K562 (cell line): ENCODE results near the gene TFAP2E. TPM values are rescaled to one million over a fixed set of nuclear protein-coding genes. Genes with fewer than 3 reads are reported as not detected.

Source experiments
- ATAC-seq: fragments of 200-7000 bp; cut with Tn5 transposase; 3 replicates; pipeline ENCODE4 v1.9.1; 2020; ENCODE audit warnings: moderate library complexity
- BruUV-seq: library from RNA; stranded (reverse); fragments of 400-500 nt; replicated peaks from 2 replicates; lab custom pipeline; 2021; lab: Mats Ljungman, UMichigan
- CTCF ChIA-PET: fragments of 300-600 bp; formaldehyde crosslinking; extraction: SDS; loops from one replicate; lab custom pipeline; 2021; ENCODE audit warnings: low intra/inter-chr PET ratio; lab: Yijun Ruan, JAX
- POLR2A ChIA-PET: fragments of 300-600, 350-650 bp; sonication (Branson Sonifier 250); formaldehyde crosslinking; extraction: SDS; loops from one replicate; lab custom pipeline; 2021; ENCODE audit warnings: antibody characterized with exemption, inconsistent platforms; lab: Yijun Ruan, JAX
- DNase-seq, 4 experiments: peaks; one replicate each; pipeline versions ENCODE4 v3.0.0 to v3.0.0-alpha.2; 2011 to 2018; ENCODE audit warnings: low spot score in 3 of 4, mixed read lengths in 3 of 4; ENCODE audit errors: extremely low read depth in 1 of 4
- FAIRE-seq: peaks from 2 replicates; lab custom pipeline; 2011; peaks lifted over from hg19 to GRCh38; lab: Jason Lieb, UNC
- H2AFZ ChIP-seq: 2 replicates; pipeline ENCODE4 v1.6.0; 2011; ENCODE audit warnings: low read depth, low read length, control low read depth, inconsistent platforms
- H3K27ac ChIP-seq: fragments of 200-600 bp; 3 replicates; pipeline ENCODE4 v1.8.0; 2011; ENCODE audit warnings: low read depth, mild to moderate bottlenecking, control low read depth, inconsistent platforms, low read length, moderate library complexity, mixed read lengths; ENCODE audit errors: extremely low read depth
- H3K27me3 ChIP-seq, 2 experiments: fragments of 300-600 bp in 1 of 2; 2 replicates in 1 of 2; 3 replicates in 1 of 2; pipeline versions ENCODE4 v1.6.0 to v1.8.0; 2011; ENCODE audit warnings: inconsistent platforms in 2 of 2, low read length in 2 of 2, mild to moderate bottlenecking in 1 of 2, mixed read lengths in 1 of 2, moderate library complexity in 1 of 2; ENCODE audit not compliant: control insufficient read depth in 2 of 2, insufficient read depth in 2 of 2
- H3K36me3 ChIP-seq: fragments of 300-600 bp; 3 replicates; pipeline ENCODE4 v1.8.0; 2011; ENCODE audit warnings: mild to moderate bottlenecking, low read length, inconsistent platforms; ENCODE audit not compliant: control insufficient read depth, insufficient read depth
- H3K4me1 ChIP-seq, 2 experiments: fragments of 200-600 bp in 1 of 2; replicated peaks in 1 of 2; 2 replicates in 1 of 2; 3 replicates in 1 of 2; pipeline versions ENCODE4 v1.5.1 to v1.8.0; 2011; ENCODE audit warnings: inconsistent platforms in 2 of 2, low read length in 2 of 2, mild to moderate bottlenecking in 1 of 2, mixed read lengths in 1 of 2, moderate library complexity in 1 of 2; ENCODE audit not compliant: control insufficient read depth in 2 of 2, insufficient read depth in 2 of 2
- H3K4me2 ChIP-seq: 2 replicates; pipeline ENCODE4 v1.6.1; 2011; ENCODE audit warnings: low read length, control low read depth, inconsistent platforms, mixed read lengths; ENCODE audit not compliant: insufficient read depth
- H3K4me3 ChIP-seq: fragments of 200-600 bp; sonication (generic), shearing (Covaris generic); 2 replicates; pipeline ENCODE4 v1.5.1; 2016; ENCODE audit warnings: control low read depth, inconsistent platforms
- H3K79me2 ChIP-seq: fragments of 200-600 bp; 3 replicates; pipeline ENCODE4 v1.8.0; 2011; ENCODE audit warnings: low read length, inconsistent platforms; ENCODE audit not compliant: control insufficient read depth, insufficient read depth
- H3K9ac ChIP-seq, 2 experiments: 2 replicates each; pipeline versions ENCODE4 v1.6.0 to v1.6.1; 2011; ENCODE audit warnings: low read depth in 2 of 2, low read length in 2 of 2, control low read depth in 1 of 2, inconsistent platforms in 1 of 2, mild to moderate bottlenecking in 1 of 2, mixed read lengths in 1 of 2; ENCODE audit not compliant: insufficient read depth in 1 of 2
- H3K9me1 ChIP-seq: one replicate; pipeline ENCODE4 v1.6.0; 2011; ENCODE audit warnings: inconsistent platforms, mild to moderate bottlenecking, low read length, moderate library complexity; ENCODE audit not compliant: control insufficient read depth, insufficient read depth
- H3K9me3 ChIP-seq: replicated peaks from 2 replicates; pipeline ENCODE4 v1.5.1; 2011; ENCODE audit warnings: low read depth, low read length, inconsistent platforms; ENCODE audit not compliant: control insufficient read depth, insufficient read depth
- H4K20me1 ChIP-seq: replicated peaks from 2 replicates; pipeline ENCODE4 v1.6.1; 2011; ENCODE audit warnings: low read length, inconsistent platforms, mixed read lengths; ENCODE audit not compliant: control insufficient read depth, insufficient read depth
- LEF1 ChIP-seq: fragments of 450-650 bp; IDR thresholded peaks from 2 replicates; pipeline ENCODE4 v1.6.1; 2016; ENCODE audit warnings: mild to moderate bottlenecking
- ZBTB33 ChIP-seq: sonication (generic); formaldehyde crosslinking; IDR thresholded peaks from 2 replicates; pipeline ENCODE4 v1.8.1; 2023; ENCODE audit warnings: mild to moderate bottlenecking, missing genetic modification reagents
- WGBS: fragments of 100-300 bp; shearing (Covaris generic); methylation state at CpG from one replicate; pipeline ENCODE4 v1.1.6; 2016; ENCODE audit warnings: low coverage, mixed read lengths; ENCODE audit not compliant: insufficient coverage; ENCODE audit errors: missing lambda C conversion rate; 5-methylcytosine and 5-hydroxymethylcytosine counted together
- in situ Hi-C: fragments of 300-500 bp; cut with MboI; formaldehyde crosslinking; loops from 4 replicates; pipeline ENCODE4 v1.15.0; 2018; ENCODE audit warnings: inconsistent platforms, mixed read lengths
- intact Hi-C: fragments of 100-400 bp; cut with micrococcal nuclease; formaldehyde crosslinking; loops from 2 replicates; pipeline ENCODE4 v1.14.2; 2022
- polyA plus RNA-seq, 8 experiments: library from polyadenylated mRNA; depleted of rRNA in 4 of 8; stranded (reverse) in 5 of 8; unstranded in 3 of 8; fragments of >200 nt; fragmentation: Nextera tagmentation in 2 of 8; fragmentation: Illumina TruSeq in 1 of 8; extraction: Ambion mirVana in 2 of 8; extraction: Trizol in 1 of 8; gene quantifications; 2 replicates each; pipeline versions ENCODE4 v1.2.1 to v1.2.3, GENCODE V29; 2011 to 2014; ENCODE audit warnings: inconsistent platforms in 1 of 8, missing spikeins in 1 of 8
- total RNA-seq, 7 experiments: library from RNA; depleted of rRNA in 6 of 7; stranded (reverse); fragments of >200 nt in 6 of 7; fragmentation: Illumina TruSeq in 2 of 7; extraction: Trizol in 2 of 7; gene quantifications; 2 replicates each; pipeline versions ENCODE4 v1.2.1 to v1.2.3, GENCODE V29; 2011 to 2021; ENCODE audit warnings: low replicate concordance in 1 of 7

TFAP2E gene
- total and polyA plus RNA-seq, 9 of the 15 experiments (the other 6 are each of a cell fraction or from before 2014, with no cell fraction given): 0.03 to 0.11 (median 0.07) TPM; not detected in 4

GRCh38 chr1:35587736-35588135 is 14.6 kb downstream of the TFAP2E start:
- H3K4me2 ChIP-seq: no peak overlapping the region
- DNase-seq: no peak
- POLR2A ChIA-PET: interaction anchor here (1.0 kb wide), 1 partner anchor 16 kb away, joined by 5 read pairs; no protein-coding TSS in a partner anchor
- H3K79me2 ChIP-seq: no peaks in the 10 kb centered on the region
- no peak overlapping the region for H3K4me3 ChIP-seq
- no peaks in the 10 kb centered on the region for H3K27me3 ChIP-seq
- H4K20me1 ChIP-seq: no peaks in the 10 kb centered on the region
- H3K9me3 ChIP-seq: no peaks in the 10 kb centered on the region
- no peak overlapping the region for H2AFZ ChIP-seq
- in situ Hi-C loops (no loop called here), intact Hi-C loops (no loop called here)
- 0 out of 4 replicates have a peak overlapping the region, but pooled peaks of 1 of the 2 experiments have one; percentile 54 for H3K9ac ChIP-seq
- H3K27ac ChIP-seq: no peak overlapping the region
- ATAC-seq: no peak
- CTCF ChIA-PET: no interaction called here
- H3K36me3 ChIP-seq: no peaks in the 10 kb centered on the region
- no TSS peak for BruUV-seq
- no peak for FAIRE-seq
- TF ChIP-seq LEF1 (no peak), ZBTB33 (peak; percentile 58; the same call in 1 of the 2 replicates)
- 52% methylated on average over 6 of the region's 6 CpGs for WGBS
- no peaks in the 10 kb centered on the region for H3K9me1 ChIP-seq
- H3K4me1 ChIP-seq: peaks cover 0 to 10% of the 10 kb centered on the region in 2 experiments; a peak in 2 of 5 replicates
